ENCODE data around the gene MAFG.

Gene MAFG

DNA sequence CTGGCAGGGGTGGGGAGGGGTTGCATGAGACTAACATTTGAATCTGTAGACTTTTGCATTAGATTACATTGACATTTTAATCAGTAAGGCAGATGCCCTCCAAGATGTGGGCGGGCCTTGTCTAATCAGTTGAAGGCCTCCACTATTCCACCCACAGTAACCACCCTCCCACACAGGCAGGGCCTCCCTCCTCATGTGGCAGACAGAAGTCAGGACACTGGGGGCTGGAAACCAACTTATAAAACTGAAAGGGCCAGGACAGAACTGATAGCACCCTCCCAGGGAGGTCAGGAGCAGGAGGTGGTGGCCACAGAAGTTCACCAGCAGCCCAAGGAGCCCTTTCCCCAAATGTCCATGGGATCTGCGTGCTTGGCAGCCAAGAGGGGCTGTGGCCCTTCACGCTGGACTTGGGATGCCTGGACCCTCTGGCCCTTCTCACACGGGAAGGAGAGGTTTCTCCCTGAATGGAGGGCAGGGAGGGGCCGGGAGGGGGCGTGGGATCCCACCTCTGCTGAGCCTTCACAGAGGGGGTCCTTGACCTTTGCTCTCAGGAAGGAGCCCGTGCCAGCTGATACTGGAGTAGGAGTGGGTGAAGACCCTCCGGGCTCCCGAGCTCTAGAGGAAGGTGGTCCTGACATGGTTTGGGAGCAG, 4.9 kb upstream of the MAFG start:
- H3K9ac ChIP-seq (ENCODE audit: low read length): no peak overlapping the region
- H3K27me3 ChIP-seq (replicated peaks; ENCODE audit: insufficient read depth, low read length): no peaks in the 10 kb centered on the region

DNA sequence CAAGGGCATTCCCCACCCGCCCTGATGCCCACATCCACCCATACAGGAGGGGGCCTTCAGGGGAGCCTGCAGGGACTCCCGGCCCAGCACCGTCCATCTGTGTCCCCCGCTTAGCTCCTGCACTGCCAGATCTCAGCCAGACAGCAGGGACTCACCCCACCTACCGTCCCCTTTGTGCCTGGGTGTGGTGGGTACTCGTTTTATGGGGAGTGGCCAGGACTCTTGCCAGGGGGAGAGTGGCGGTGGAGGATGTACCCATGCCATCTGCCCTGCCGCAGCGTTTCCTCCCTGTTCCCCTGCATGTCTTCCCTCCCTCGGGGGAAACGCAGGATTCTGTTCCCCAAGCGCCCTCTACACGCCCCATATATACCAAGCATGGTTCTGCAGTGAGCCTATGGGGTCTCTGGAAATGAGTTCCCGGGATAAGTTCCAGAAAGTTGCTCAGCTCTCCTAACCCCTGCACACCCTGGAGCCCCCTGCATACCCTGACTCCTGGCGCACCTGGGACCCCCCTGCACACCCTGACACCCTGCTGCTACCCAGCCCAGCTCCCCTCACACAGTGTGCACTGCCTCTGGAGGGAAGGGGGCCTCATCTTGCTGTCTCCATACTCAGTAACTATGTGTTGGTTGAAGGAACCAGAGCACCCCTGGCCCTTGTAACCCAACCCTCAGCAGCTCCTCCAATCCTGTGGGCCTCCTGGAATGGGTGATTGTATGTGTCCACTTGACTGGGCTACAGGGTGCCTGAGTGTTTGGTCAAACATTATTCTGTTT, 4.2 kb upstream of the MAFG start:
- Histone ChIP-seq H2AFZ (ENCODE audit: low read length) (no peak overlapping the region), H3K4me1 (ENCODE audit: low read length) (peaks cover 4% of the 10 kb centered on the region; the same call in 1 of the 2 replicates), H3K9ac (ENCODE audit: low read length) (no peak overlapping the region), H4K20me1 (ENCODE audit: insufficient read depth, low read length) (no peaks in the 10 kb centered on the region), H3K4me3 (ENCODE audit: low read length) (no peak overlapping the region), H3F3A (ENCODE audit: insufficient read depth, low read length) (no peaks in the 10 kb centered on the region), H3K9me3 (replicated peaks; ENCODE audit: insufficient read depth, low read length) (no peaks in the 10 kb centered on the region), H3K79me2 (ENCODE audit: low read length) (peaks cover 20% of the 10 kb centered on the region), H3K9me2 (replicated peaks; ENCODE audit: insufficient read depth, low read length) (no peaks in the 10 kb centered on the region), H3K27me3 (replicated peaks; ENCODE audit: insufficient read depth, low read length) (no peaks in the 10 kb centered on the region), H3K36me3 (replicated peaks; ENCODE audit: insufficient read depth, low read length) (no peaks in the 10 kb centered on the region), H3K4me2 (ENCODE audit: low read depth, low read length) (no peak overlapping the region), H3K27ac (ENCODE audit: low read length) (no peak overlapping the region)
- TF ChIP-seq EZH2phosphoT487 (IDR thresholded peaks at IDR 0.05; ENCODE audit: low read length): no peak
- TF ChIP-seq, protein P1, sequence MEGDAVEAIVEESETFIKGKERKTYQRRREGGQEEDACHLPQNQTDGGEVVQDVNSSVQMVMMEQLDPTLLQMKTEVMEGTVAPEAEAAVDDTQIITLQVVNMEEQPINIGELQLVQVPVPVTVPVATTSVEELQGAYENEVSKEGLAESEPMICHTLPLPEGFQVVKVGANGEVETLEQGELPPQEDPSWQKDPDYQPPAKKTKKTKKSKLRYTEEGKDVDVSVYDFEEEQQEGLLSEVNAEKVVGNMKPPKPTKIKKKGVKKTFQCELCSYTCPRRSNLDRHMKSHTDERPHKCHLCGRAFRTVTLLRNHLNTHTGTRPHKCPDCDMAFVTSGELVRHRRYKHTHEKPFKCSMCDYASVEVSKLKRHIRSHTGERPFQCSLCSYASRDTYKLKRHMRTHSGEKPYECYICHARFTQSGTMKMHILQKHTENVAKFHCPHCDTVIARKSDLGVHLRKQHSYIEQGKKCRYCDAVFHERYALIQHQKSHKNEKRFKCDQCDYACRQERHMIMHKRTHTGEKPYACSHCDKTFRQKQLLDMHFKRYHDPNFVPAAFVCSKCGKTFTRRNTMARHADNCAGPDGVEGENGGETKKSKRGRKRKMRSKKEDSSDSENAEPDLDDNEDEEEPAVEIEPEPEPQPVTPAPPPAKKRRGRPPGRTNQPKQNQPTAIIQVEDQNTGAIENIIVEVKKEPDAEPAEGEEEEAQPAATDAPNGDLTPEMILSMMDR (IDR thresholded peaks at IDR 0.05; ENCODE audit: low read length): no peak
- no peak for TF ChIP-seq EZH2 (optimal IDR thresholded peaks at IDR 0.05; ENCODE audit: low read depth, low read length)
- DNase-seq: no peak

More for the DNA sequence above, 4.9 kb upstream of the MAFG start:
- Histone ChIP-seq H3K27ac (ENCODE audit: low read length) (no peak overlapping the region), H2AFZ (ENCODE audit: low read length) (no peak overlapping the region), H3K9me3 (replicated peaks; ENCODE audit: insufficient read depth, low read length) (no peaks in the 10 kb centered on the region), H3K4me3 (ENCODE audit: low read length) (no peak overlapping the region), H3K36me3 (replicated peaks; ENCODE audit: insufficient read depth, low read length) (no peaks in the 10 kb centered on the region), H3K4me1 (ENCODE audit: low read length) (peaks cover 4% of the 10 kb centered on the region; the same call in 1 of the 2 replicates), H3K79me2 (ENCODE audit: low read length) (peaks cover 17% of the 10 kb centered on the region), H3K9me2 (replicated peaks; ENCODE audit: insufficient read depth, low read length) (no peaks in the 10 kb centered on the region), H4K20me1 (ENCODE audit: insufficient read depth, low read length) (no peaks in the 10 kb centered on the region), H3K4me2 (ENCODE audit: low read depth, low read length) (no peak overlapping the region), H3F3A (ENCODE audit: insufficient read depth, low read length) (no peaks in the 10 kb centered on the region)
- TF ChIP-seq EZH2phosphoT487 (IDR thresholded peaks at IDR 0.05; ENCODE audit: low read length): no peak
- TF ChIP-seq, protein P1 (IDR thresholded peaks at IDR 0.05; ENCODE audit: low read length): no peak
- TF ChIP-seq EZH2 (optimal IDR thresholded peaks at IDR 0.05; ENCODE audit: low read depth, low read length): no peak
- DNase-seq: no peak

DNA sequence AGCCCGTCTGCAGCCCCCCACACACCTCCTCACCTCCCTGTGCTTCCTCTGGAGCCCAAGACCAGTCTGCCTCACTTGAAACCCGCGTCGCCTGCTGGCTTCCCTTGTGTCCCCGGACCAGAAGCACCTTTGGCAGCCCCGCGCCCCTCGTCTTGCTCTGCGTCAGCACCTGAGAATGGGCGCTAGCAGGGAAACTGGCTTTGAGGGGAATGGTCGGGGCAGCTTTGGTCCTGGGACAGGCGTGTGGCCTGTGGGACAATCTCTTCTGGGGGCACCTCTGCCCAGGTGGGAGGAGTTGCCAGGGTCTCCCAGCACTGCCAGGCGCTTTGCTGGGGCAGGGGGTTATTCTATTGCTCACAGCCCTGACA, 3.6 kb upstream of the MAFG start:
- no peak overlapping the region for H2AFZ ChIP-seq (ENCODE audit: low read length)
- H3K9me3 ChIP-seq (replicated peaks; ENCODE audit: insufficient read depth, low read length): no peaks in the 10 kb centered on the region
- peaks cover 5% of the 10 kb centered on the region for H3F3A ChIP-seq (ENCODE audit: insufficient read depth, low read length)
- H3K9me2 ChIP-seq (replicated peaks; ENCODE audit: insufficient read depth, low read length): no peaks in the 10 kb centered on the region
- H3K4me2 ChIP-seq (ENCODE audit: low read depth, low read length): no peak overlapping the region
- no peaks in the 10 kb centered on the region for H3K36me3 ChIP-seq (replicated peaks; ENCODE audit: insufficient read depth, low read length)
- 0 out of 2 replicates have a peak, but pooled peaks cover 2% of the 10 kb centered on the region for H4K20me1 ChIP-seq (ENCODE audit: insufficient read depth, low read length)
- no peak overlapping the region for H3K9ac ChIP-seq (ENCODE audit: low read length)
- H3K79me2 ChIP-seq (ENCODE audit: low read length): peaks cover 21% of the 10 kb centered on the region
- no peak overlapping the region for H3K4me3 ChIP-seq (ENCODE audit: low read length)
- DNase-seq: no peak
- H3K27me3 ChIP-seq (replicated peaks; ENCODE audit: insufficient read depth, low read length): no peaks in the 10 kb centered on the region
- TF ChIP-seq, protein P1 (IDR thresholded peaks at IDR 0.05; ENCODE audit: low read length): no peak
- no peak for TF ChIP-seq EZH2 (optimal IDR thresholded peaks at IDR 0.05; ENCODE audit: low read depth, low read length)
- no peak for TF ChIP-seq EZH2phosphoT487 (IDR thresholded peaks at IDR 0.05; ENCODE audit: low read length)
- peaks cover 6% of the 10 kb centered on the region for H3K4me1 ChIP-seq (ENCODE audit: low read length)
- H3K27ac ChIP-seq (ENCODE audit: low read length): no peak overlapping the region

All from MM.1S (cell line).